Erythroblast (primary cell): ENCODE data around the gene SYT3.
"Not testable (repeated sequence)": the region's sequence is repeated elsewhere in the genome, so short reads cannot be mapped to it uniquely, and the experiment has no call there.

Experiments used
- DNase-seq, 2 experiments: peaks; one replicate each; lab custom pipeline; 2025; lab: John Stamatoyannopoulos, UW
- GATA1 ChIP-seq: IDR thresholded peaks from 2 replicates; pipeline ENCODE4 v1.6.1; 2011; ENCODE audit warnings: low read depth, mild to moderate bottlenecking, control low read depth, low read length, moderate library complexity
- POLR2A ChIP-seq: IDR thresholded peaks from 2 replicates; pipeline ENCODE4 v1.6.1; 2011; ENCODE audit warnings: mild to moderate bottlenecking, low read length

The SYT3 gene

GRCh38 chr19:50633973-50634372 is 5.7 kb downstream of the SYT3 start:
- no peak for DNase-seq
- no peak for TF ChIP-seq POLR2A
- no peak for TF ChIP-seq GATA1

GRCh38 chr19:50633359-50633758 is 6.3 kb downstream of the SYT3 start:
- no peak for DNase-seq
- TF ChIP-seq POLR2A, result no peak
- no peak for TF ChIP-seq GATA1

- DNase-seq, result no peak
- TF ChIP-seq POLR2A, result no peak
- no peak for TF ChIP-seq GATA1
These were observed 7.4 kb downstream of the SYT3 start for GRCh38 chr19:50632151-50632835.

GRCh38 chr19:50629801-50630200 is 9.9 kb downstream of the SYT3 start:
- no peak for TF ChIP-seq GATA1
- no peak for TF ChIP-seq POLR2A
- no peak for DNase-seq

GRCh38 chr19:50629194-50629593 is 10.5 kb downstream of the SYT3 start:
- TF ChIP-seq POLR2A (no peak), GATA1 (no peak)
- no peak for DNase-seq

GRCh38 chr19:50628551-50628950 is 11.1 kb downstream of the SYT3 start:
- no peak for TF ChIP-seq POLR2A
- TF ChIP-seq GATA1, result no peak
- DNase-seq, result no peak

- TF ChIP-seq POLR2A (no peak), GATA1 (no peak)
- no peak for DNase-seq
These were observed 11.5 kb downstream of the SYT3 start for GRCh38 chr19:50628146-50628545.

GRCh38 chr19:50626795-50627194 is 12.9 kb downstream of the SYT3 start:
- no peak for DNase-seq
- no peak for TF ChIP-seq POLR2A
- TF ChIP-seq GATA1, result no peak

GRCh38 chr19:50626011-50626410 is 13.7 kb downstream of the SYT3 start:
- no peak for DNase-seq
- no peak for TF ChIP-seq POLR2A
- TF ChIP-seq GATA1, result no peak

GRCh38 chr19:50624949-50625600 is 14.6 kb downstream of the SYT3 start:
- DNase-seq, result no peak
- TF ChIP-seq GATA1 (no peak), POLR2A (no peak)

- not testable (repeated sequence) for DNase-seq
These were observed 19.2 kb downstream of the SYT3 start for GRCh38 chr19:50620394-50620906.

GRCh38 chr19:50619184-50619583 is 20.5 kb downstream of the SYT3 start:
- not testable (repeated sequence) for DNase-seq

GRCh38 chr19:50618379-50618778 is 21.3 kb downstream of the SYT3 start:
- not testable (repeated sequence) for DNase-seq

- not testable (repeated sequence) for DNase-seq
These were observed 26.9 kb downstream of the SYT3 start for GRCh38 chr19:50612504-50613404.
